Stomach (tissue), 9 donors: Measurements from ENCODE around the gene SKOR1. TPM values are rescaled to one million over a fixed set of nuclear protein-coding genes. Genes with fewer than 3 reads are reported as not detected.
A peak's percentile ranks its signal among the peaks of the same experiment; 100 is the strongest.

Experiments
- DNase-seq, 2 donors: peaks; one replicate each; pipeline versions ENCODE4 v3.0.0 to v3.0.0-alpha.2; 2013 to 2019
- H3K27ac ChIP-seq, 5 donors: fragments of 200-600 bp in 4 of 5; sonication (generic) in 4 of 5; one replicate each; pipeline ENCODE4 v1.5.1; 2013 to 2019; ENCODE audit warnings: mild to moderate bottlenecking in 1 of 5, moderate library complexity in 1 of 5
- H3K27me3 ChIP-seq, 3 donors: fragments of 200-600 bp; sonication (generic); one replicate each; pipeline ENCODE4 v1.5.1; 2017 to 2019; ENCODE audit warnings: mixed run types in 1 of 3
- H3K36me3 ChIP-seq, 4 donors: fragments of 200-600 bp; sonication (generic); 1 replicate in 3 of 4; 2 replicates in 1 of 4; pipeline ENCODE4 v1.5.1; 2016 to 2019
- H3K4me1 ChIP-seq, 4 donors: fragments of 200-600 bp; sonication (generic); one replicate each; pipeline ENCODE4 v1.5.1; 2016 to 2019
- H3K4me3 ChIP-seq, 4 donors: fragments of 200-600 bp; sonication (generic) in 3 of 4; one replicate each; pipeline ENCODE4 v1.5.1; 2016 to 2019; ENCODE audit warnings: mild to moderate bottlenecking in 1 of 4
- H3K9me3 ChIP-seq, 4 donors: fragments of 200-600 bp; sonication (generic); one replicate each; pipeline ENCODE4 v1.5.1; 2016 to 2019
- EP300 ChIP-seq: sonication (generic); formaldehyde crosslinking; IDR thresholded peaks from one replicate; pipeline ENCODE4 v1.6.1; 2017; ENCODE audit warnings: antibody characterized with exemption
- POLR2A ChIP-seq, 4 donors: fragments of 450-650 bp; IDR thresholded peaks; one replicate each; pipeline ENCODE4 v1.6.1; 2016; ENCODE audit warnings: antibody characterized with exemption in 4 of 4, control low read depth in 2 of 4, mild to moderate bottlenecking in 1 of 4, moderate library complexity in 1 of 4
- POLR2AphosphoS5 ChIP-seq, 3 donors: sonication (generic); formaldehyde crosslinking; IDR thresholded peaks; one replicate each; pipeline ENCODE4 v1.6.1; 2016; ENCODE audit warnings: antibody characterized with exemption in 3 of 3
- whole genome bisulfite sequencing, 5 donors: extraction: QIAGEN DNeasy Blood & Tissue Kit in 3 of 5; methylation state at CpG; one replicate each; pipeline versions ENCODE4 v1.1.5 to v1.1.7; 2013 to 2018; 5-methylcytosine and 5-hydroxymethylcytosine counted together
- intact Hi-C: fragments of 100-400 bp; cut with DNase I; formaldehyde crosslinking; loops from one replicate; pipeline ENCODE4 v1.15.1; 2023; ENCODE audit warnings: low total_unique reads
- polyA plus RNA-seq, 3 donors: library from polyadenylated mRNA; stranded (reverse); fragments of 200-250 nt; gene quantifications; one replicate each; pipeline ENCODE4 v1.2.3, GENCODE V29; 2013
- total RNA-seq, 5 donors: library from RNA; depleted of rRNA; stranded (reverse); fragments of >200 nt; gene quantifications; one replicate each; pipeline versions ENCODE4 v1.1.0 to v1.2.3, GENCODE V29; 2014 to 2016
- TF ChIP-seq, protein P1 (sequence below), 7 experiments: fragments of 450-650 bp in 4 of 7; fragments of 200-600 bp in 3 of 7; sonication (generic) in 3 of 7; IDR thresholded peaks; one replicate each; pipeline ENCODE4 v1.5.1; 2016 to 2019; ENCODE audit warnings: antibody characterized with exemption in 7 of 7, control low read depth in 2 of 7, mild to moderate bottlenecking in 1 of 7
- donor health status: healthy with polysubstance abuse.
- donor health status: Bipolar disorder and iron deficiency.
- donor health status: healthy.

The SKOR1 gene
- total and polyA plus RNA-seq, 8 donors, result 0.14 to 5.8 (median 0.69) TPM; not detected in 2

DNA sequence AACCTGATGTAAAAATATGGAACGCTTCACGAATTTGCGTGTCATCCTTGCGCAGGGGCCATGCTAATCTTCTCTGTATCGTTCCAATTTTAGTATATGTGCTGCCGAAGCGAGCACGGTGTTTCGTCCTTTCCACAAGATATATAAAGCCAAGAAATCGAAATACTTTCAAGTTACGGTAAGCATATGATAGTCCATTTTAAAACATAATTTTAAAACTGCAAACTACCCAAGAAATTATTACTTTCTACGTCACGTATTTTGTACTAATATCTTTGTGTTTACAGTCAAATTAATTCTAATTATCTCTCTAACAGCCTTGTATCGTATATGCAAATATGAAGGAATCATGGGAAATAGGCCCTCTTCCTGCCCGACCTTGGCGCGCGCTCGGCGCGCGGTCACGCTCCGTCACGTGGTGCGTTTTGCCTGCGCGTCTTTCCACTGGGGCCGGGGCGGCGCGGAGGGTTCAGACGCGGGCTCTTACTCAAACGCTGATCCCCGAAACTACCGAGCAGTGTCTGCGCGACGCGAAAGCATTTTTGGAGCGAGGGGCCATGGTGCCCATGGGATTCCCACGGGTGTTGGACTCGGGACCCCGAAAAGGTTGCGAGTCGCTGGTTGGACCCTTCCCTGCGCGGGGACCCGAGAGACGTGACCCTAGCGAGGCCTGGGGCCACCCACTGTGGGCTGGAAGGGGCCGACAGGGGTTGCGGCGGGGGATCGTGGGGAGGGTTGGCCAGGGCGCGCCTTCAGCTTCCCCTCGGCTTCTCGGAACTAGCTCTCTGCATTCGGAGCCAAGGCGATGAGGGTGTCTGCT is 14.8 kb downstream of the SKOR1 start, which contains the start of gene RNU6-1:
Gene RNU6-1, minus strand, starts transcription at position 117 of the 820 bp plus-strand sequence.
- H3K27ac ChIP-seq, result peak within 1 kb of the TSS; percentile 94 to 99 (median 97)
- H3K36me3 ChIP-seq, result no peaks in the 10 kb centered on the region
- no peaks in the 10 kb centered on the region for H3K9me3 ChIP-seq
- 0 to 2% (median 1%) methylated on average over 42 to 62 of the region's 62 CpGs for WGBS, 5 donors
- peak; percentile 95 to 98 for DNase-seq
- H3K27me3 ChIP-seq, result peaks cover 0 to 11% (median 10%) of the 10 kb centered on the region in 3 donors
- TF ChIP-seq POLR2AphosphoS5 (IDR thresholded peaks at IDR 0.05), result peak; percentile 83 to 92 (median 90)
- no peak for TF ChIP-seq EP300
- TF ChIP-seq POLR2A (IDR thresholded peaks at IDR 0.05), result peak in 2 of 4 donors; percentile 7 to 36
- peak within 1 kb of the TSS; percentile 69 to 87 (median 74) for H3K4me3 ChIP-seq
- intact Hi-C loops, result no loop called here
- peaks cover 24 to 44% (median 35%) of the 10 kb centered on the region in 4 donors for H3K4me1 ChIP-seq

DNA sequence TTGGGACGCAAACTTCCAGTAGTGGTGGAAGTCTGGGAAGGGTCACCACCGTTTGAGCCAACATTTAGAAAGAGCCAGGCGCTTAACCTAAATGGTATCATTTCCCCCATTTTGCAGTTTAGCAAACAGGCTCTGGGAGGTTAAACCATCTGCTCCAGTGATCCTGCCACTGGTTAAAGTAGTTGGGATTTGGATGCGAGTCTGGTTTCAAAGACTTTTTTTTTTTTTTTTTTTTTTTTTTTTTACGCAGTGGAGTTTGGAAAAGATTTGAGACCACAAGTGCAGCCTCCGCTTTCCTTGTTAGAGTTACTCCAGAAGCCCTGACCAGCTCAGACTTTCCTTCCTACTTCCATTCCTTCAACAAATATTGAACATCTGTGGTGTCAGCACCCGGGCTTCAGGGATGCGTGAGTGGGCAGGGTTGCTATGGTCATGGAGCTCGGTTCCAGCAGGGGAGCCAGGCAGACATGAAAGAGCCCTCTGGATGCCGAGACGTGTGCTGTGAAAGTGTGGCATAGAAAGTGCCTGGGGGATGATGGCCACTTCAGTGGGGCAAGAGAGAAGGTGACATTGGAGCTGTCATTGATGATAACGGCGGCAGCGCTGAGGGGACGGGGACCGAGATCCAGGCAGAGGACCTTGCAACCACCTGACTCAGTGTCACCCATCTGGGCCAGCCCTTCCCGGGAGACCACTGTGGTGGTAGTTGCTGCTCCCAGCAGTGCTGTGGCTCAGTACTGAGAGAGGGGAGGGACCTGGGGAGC is 15.6 kb downstream of the SKOR1 start:
- Histone ChIP-seq H3K27ac (peak overlapping the region; percentile 94 to 99 (median 97)), H3K36me3 (no peaks in the 10 kb centered on the region), H3K27me3 (peaks cover 0 to 3% (median 3%) of the 10 kb centered on the region in 3 donors), H3K9me3 (no peaks in the 10 kb centered on the region), H3K4me1 (peaks cover 16 to 36% (median 27%) of the 10 kb centered on the region in 4 donors), H3K4me3 (peak overlapping the region; percentile 69 to 87 (median 74))
- intact Hi-C loops, result no loop called here
- WGBS, 5 donors, result 0 to 8% (median 4%) methylated on average over 9 to 17 of the region's 17 CpGs
- TF ChIP-seq, protein P1, sequence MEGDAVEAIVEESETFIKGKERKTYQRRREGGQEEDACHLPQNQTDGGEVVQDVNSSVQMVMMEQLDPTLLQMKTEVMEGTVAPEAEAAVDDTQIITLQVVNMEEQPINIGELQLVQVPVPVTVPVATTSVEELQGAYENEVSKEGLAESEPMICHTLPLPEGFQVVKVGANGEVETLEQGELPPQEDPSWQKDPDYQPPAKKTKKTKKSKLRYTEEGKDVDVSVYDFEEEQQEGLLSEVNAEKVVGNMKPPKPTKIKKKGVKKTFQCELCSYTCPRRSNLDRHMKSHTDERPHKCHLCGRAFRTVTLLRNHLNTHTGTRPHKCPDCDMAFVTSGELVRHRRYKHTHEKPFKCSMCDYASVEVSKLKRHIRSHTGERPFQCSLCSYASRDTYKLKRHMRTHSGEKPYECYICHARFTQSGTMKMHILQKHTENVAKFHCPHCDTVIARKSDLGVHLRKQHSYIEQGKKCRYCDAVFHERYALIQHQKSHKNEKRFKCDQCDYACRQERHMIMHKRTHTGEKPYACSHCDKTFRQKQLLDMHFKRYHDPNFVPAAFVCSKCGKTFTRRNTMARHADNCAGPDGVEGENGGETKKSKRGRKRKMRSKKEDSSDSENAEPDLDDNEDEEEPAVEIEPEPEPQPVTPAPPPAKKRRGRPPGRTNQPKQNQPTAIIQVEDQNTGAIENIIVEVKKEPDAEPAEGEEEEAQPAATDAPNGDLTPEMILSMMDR (IDR thresholded peaks at IDR 0.05), result no peak
- TF ChIP-seq POLR2A (IDR thresholded peaks at IDR 0.05), result no peak
- no peak for TF ChIP-seq POLR2AphosphoS5 (IDR thresholded peaks at IDR 0.05)
- TF ChIP-seq EP300, result no peak
- DNase-seq, result peak in 1 of 2 donors; percentile 78

DNA sequence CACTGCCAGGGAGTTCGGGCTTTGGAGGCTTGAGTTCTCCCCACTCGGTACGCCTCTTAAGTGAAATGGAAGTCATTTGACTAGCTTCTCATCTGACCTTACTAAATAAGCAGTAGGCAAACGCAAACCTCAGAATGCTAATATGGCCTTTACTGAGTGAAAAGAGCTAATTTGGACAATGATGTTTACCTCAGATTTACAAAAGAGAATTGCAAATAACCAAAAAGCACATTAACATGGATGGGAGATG is 16.1 kb downstream of the SKOR1 start:
- intact Hi-C loops, result no loop called here

DNA sequence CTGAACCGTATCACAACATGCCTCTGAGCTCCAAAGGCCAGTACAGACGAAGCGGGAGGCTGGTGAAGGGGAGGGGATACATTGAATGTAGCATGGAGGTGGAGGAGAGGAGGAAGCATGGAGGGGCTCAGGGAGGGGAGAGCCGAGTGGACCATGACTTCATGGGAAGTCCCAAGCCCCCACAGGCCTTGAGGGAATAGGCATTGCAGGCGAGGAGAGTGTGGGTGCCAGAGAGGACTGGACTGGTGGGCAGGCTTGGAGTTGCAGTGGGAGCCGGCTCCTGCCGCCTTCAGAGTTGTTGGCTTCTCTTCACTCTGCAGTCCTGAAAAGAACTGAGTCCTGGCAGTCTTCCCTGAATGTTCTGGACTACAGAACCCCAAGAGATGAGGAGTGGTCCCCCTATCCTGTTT is 17.8 kb downstream of the SKOR1 start:
- TF ChIP-seq, protein P1 (IDR thresholded peaks at IDR 0.05), result no peak
- TF ChIP-seq POLR2A (IDR thresholded peaks at IDR 0.05), result no peak
- TF ChIP-seq EP300, result no peak
- TF ChIP-seq POLR2AphosphoS5 (IDR thresholded peaks at IDR 0.05), result no peak
- Histone ChIP-seq H3K9me3 (no peaks in the 10 kb centered on the region), H3K4me3 (no peak overlapping the region), H3K27ac (peak overlapping the region in 1 of 5 donors; percentile 44), H3K27me3 (no peaks in the 10 kb centered on the region), H3K36me3 (no peaks in the 10 kb centered on the region), H3K4me1 (peaks cover 12 to 29% (median 22%) of the 10 kb centered on the region in 4 donors)
- no peak for DNase-seq
- intact Hi-C loops, result no loop called here
- WGBS, 5 donors, result 71 to 95% (median 91%) methylated on average over 7 of the region's 7 CpGs

More for the DNA sequence above, 16.1 kb downstream of the SKOR1 start:
- 9 to 41% (median 21%) methylated on average over 4 of the region's 4 CpGs for WGBS, 5 donors
- peak overlapping the region; percentile 69 to 87 (median 74) for H3K4me3 ChIP-seq
- TF ChIP-seq POLR2A (IDR thresholded peaks at IDR 0.05) (no peak), EP300 (no peak), POLR2AphosphoS5 (IDR thresholded peaks at IDR 0.05) (no peak)
- TF ChIP-seq, protein P1 (IDR thresholded peaks at IDR 0.05), result no peak
- no peak for DNase-seq
- no peaks in the 10 kb centered on the region for H3K27me3 ChIP-seq
- H3K27ac ChIP-seq, result peak overlapping the region in 4 of 5 donors; percentile 94 to 99 (median 98)
- no peaks in the 10 kb centered on the region for H3K36me3 ChIP-seq
- peaks cover 12 to 31% (median 23%) of the 10 kb centered on the region in 4 donors for H3K4me1 ChIP-seq
- H3K9me3 ChIP-seq, result no peaks in the 10 kb centered on the region
